GM21723 (cell line): ENCODE measurements around the gene ZNF775.

Experiments used
- ATAC-seq: cut with Tn5 transposase; IDR thresholded peaks from one replicate; pipeline ENCODE4 v1.9.1; 2021; ENCODE audit warnings: mild to moderate bottlenecking, moderate library complexity; ENCODE audit not compliant: unreplicated experiment

ZNF775 gene

DNA sequence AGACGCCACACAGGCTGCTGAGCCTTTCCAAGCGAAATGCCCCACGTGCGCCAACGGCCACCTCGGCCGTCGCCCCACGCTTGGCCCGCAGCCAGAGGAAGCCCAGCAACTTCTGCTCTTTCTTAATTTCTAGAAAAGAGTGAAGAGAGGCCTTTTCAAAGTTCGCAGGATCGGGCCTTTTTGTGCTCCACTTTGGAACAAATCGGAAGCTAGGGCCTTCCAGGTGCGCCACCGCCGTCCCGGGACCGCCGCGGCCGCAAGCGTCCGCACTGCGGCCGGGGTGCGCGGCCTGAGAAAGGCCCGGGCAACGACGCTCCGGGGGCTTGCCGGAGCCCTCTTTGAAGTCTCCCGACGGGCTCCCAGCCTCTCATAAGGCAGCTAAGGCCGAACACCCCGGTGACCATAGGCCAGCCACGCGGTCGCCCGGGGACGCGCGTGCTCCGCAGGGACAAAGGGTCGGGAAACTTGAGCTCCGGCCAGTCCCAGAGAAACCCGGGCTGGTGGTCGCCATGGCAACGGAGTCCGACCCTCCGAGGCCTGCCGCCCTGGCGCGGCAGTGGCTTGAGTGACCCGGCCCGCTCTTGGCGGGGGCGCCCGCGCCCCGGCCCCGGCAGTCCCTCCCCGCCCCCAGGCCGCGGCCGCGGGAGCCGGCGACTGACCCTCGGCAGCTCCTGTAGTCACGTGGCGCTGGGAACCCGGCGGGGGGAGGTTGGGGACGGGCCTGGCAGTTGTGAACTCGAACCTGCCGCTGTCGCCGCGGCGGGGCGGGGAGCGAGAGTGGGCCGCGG lies 10.8 kb upstream of the ZNF775 start, which contains the start of gene REPIN1:
Gene REPIN1 (plus strand): TSS at position 727 of the 788 bp plus-strand sequence. CDS start 890 bp downstream, outside the sequence.
- peak; percentile 51 for ATAC-seq

GRCh38 chr7:150368884-150369747 lies 10.0 kb upstream of the ZNF775 start:
- peak; percentile 47 for ATAC-seq

DNA sequence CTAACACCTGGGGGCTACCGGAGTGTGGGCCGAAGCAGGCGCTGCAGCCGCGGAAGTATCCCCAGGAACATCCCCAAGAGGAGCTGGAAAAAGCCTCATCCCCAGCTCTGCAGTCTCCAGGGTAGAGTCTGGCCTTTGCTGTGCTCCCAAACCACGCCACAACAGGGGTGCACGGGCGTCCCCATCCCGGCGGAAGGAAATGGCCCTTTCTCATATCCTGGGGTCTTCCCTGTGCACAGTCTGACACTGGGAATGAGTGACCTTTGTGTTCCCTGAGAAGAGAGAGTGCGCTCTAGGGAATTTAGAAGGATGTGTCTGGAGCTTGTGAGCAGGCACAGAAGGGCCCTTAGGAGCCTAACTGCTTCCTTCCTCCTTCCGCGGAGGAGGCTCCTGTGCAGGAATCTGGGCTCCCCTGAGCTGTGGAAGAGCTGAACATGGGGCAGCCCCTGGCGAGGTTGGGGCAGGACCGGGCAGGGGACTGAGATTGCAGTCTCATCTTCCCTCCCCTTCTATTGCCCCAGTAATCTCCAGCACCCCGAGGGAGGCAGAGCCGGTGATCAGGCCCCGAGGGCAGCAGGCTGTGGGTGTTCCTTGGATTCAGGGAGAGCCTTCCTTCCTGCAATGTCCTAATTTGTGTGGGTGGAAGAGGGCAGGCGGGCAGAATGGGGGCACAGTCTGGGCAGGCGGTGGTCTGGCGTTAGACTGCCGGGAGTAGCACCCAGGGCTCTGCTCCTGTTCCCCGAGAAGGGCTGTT lies 9.2 kb upstream of the ZNF775 start:
- ATAC-seq: peak; percentile 0

GRCh38 chr7:150370612-150371071 lies 8.5 kb upstream of the ZNF775 start:
- ATAC-seq: no peak

DNA sequence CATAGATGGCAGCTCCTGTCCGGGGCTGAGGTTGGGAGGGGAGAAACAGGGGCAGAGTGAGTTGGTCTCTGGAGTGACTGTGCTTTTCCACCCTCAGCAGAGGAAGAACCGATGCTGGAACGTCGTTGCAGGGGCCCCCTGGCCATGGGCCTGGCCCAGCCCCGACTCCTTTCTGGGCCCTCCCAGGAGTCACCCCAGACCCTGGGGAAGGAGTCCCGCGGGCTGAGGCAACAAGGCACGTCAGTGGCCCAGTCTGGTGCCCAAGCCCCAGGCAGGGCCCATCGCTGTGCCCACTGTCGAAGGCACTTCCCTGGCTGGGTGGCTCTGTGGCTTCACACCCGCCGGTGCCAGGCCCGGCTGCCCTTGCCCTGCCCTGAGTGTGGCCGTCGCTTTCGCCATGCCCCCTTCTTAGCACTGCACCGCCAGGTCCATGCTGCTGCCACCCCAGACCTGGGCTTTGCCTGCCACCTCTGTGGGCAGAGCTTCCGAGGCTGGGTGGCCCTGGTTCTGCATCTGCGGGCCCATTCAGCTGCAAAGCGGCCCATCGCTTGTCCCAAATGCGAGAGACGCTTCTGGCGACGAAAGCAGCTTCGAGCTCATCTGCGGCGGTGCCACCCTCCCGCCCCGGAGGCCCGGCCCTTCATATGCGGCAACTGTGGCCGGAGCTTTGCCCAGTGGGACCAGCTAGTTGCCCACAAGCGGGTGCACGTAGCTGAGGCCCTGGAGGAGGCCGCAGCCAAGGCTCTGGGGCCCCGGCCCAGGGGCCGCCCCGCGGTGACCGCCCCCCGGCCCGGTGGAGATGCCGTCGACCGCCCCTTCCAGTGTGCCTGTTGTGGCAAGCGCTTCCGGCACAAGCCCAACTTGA lies 7.8 kb upstream of the ZNF775 start:
- ATAC-seq: no peak

GRCh38 chr7:150371996-150372270 lies 7.2 kb upstream of the ZNF775 start:
- ATAC-seq: no peak

- no peak for ATAC-seq
Measured at GRCh38 chr7:150372271-150373048, 6.7 kb upstream of the ZNF775 start.

DNA sequence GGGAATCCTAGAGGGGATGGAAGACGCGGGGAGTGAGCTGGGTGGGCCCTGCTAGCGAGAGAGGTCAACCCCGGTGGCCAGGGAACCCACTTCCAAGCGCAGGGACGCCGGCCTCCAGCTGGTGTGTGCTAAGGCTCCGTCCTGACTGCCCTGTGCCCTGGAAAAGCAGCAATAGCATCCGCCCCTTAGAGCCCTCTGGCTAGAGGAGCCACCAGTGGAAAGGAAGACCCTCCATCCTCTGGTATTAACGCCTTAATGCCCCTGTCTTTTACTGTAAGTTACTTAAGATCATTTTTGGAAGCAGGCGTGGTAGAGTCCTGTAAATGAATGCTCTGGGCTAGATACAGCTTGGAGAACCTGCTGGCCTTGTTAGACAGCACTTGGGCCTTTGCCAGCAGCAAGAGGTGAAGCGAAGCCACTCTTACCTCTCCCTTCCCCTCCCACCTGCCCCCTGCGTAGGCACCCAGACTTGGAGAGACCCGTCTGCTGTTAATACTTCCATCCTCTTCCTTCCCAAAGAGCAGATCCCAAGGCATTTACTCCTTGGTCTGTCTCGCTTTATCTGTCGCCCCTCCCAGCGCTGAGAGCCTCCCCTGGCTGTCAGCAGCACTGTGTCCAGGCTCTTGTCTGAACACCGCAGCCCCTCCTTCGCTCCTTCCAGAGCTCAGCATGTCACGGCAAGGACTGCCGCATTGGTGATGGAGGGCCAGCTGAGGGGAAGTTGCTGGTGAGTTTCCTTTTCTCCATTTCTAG lies 5.9 kb upstream of the ZNF775 start:
- ATAC-seq: no peak

DNA sequence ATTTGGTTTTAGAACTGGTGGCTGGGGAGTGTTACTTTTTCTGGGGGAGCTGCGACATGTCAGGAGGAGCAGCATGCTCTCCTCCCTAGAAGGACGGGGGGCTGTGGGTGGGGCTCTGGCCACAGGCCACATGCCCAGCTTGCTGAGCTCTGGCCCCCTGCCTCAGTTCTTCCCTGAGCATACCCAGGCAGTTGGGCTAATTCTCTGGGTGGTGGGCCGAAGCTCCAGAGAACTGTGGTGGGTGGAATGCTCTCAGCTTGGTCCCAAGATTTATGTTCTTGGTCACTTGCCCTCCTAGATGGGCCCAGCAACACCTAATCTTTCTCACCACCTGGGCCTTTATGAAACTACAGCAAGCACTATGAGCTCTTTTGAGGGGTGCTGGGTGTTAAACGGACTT lies 5.1 kb upstream of the ZNF775 start:
- no peak for ATAC-seq

- ATAC-seq: no peak
Measured at GRCh38 chr7:150374472-150374871, 4.7 kb upstream of the ZNF775 start.

GRCh38 chr7:150375662-150376521 lies 3.2 kb upstream of the ZNF775 start:
- no peak for ATAC-seq

DNA sequence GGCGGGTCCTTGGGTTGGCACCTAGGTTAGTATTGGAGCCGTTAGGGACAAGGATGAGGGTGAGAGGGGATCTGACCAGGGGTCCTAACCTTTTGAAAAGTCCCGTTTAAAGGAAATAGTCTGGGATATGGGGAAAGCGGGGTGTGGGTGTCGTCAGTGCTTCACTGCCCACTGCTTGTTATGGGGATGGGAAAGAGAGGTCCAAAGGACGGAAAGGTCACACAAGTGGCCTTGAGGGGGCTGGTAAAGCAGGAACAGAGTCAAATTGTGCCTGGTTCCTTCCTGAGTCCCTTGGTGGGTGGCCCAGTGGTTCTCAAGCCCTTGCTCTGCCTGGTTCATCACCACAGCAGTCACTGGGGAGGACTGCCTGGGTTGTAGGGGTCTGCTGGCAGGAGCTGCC lies 2.6 kb upstream of the ZNF775 start:
- no peak for ATAC-seq

- no peak for ATAC-seq
Measured at GRCh38 chr7:150377196-150377595, 1.9 kb upstream of the ZNF775 start.

- no peak for ATAC-seq
Measured at GRCh38 chr7:150377635-150378034, 1.5 kb upstream of the ZNF775 start.

- ATAC-seq: peak; percentile 16
Measured at GRCh38 chr7:150378115-150378852, 846 bp upstream of the ZNF775 start.

DNA sequence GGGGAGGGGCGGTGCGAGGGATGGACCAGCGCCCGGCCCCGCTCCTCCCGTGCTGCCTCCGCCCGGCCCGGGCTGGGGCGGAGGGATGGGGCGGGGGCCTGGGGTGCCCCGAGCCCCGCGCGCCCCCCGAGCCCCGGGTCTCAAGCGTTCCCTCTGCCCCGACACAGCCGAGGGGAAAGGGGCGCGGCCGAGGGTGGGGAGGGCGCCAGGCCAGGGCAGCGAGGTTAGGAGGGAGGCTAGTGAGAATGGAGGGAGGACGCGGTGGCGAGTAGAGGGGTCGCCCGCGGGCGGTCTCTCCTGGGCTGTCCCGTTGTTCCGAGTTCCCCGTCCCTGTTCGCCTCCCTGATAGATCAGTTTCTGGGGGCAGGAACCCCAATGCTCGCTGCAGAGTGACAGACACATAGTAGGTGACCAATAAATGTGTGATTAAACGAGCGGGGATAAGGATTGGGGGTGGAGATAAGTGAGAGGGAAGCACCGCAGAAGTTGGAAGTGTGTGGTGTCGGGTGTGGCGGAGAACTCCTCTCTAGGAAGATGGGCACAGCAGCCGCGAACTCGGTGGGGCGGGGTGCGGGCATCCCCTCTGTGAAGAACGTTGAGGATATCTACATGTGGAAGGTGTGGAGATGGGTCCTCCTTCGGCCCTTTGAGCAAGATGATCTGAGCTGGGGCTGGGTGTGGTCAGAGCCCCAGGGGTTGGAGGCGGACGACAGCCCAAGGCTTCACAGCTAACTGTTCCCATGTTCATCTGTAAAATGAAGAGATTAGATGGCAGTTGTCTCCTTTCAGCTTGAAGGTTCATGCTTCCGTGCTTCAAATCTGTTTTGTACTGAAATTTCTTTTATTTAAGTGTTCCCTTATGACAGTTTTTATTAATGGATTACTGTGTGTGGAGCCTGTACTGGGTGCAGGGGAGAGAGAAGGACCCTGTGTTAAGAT lies 580 bp downstream of the ZNF775 start:
- ATAC-seq: no peak
